Ectodermal cell (in vitro differentiated cells): ENCODE data around the gene NDUFA6. TPM values are rescaled to one million over a fixed set of nuclear protein-coding genes. Genes with fewer than 3 reads are reported as not detected.
"Not testable (repeated sequence)": the region's sequence is repeated elsewhere in the genome, so short reads cannot be mapped to it uniquely, and the experiment has no call there.

Experiments
- H3K27ac ChIP-seq: 2 replicates; pipeline ENCODE4 v1.7.0; 2013; ENCODE audit warnings: mild to moderate bottlenecking, low read depth, low read length; ENCODE audit not compliant: insufficient read depth, poor library complexity, severe bottlenecking
- H3K27me3 ChIP-seq: 2 replicates; pipeline ENCODE4 v1.7.0; 2013; ENCODE audit warnings: mild to moderate bottlenecking, low read length; ENCODE audit not compliant: insufficient read depth, control insufficient read depth, poor library complexity, severe bottlenecking
- H3K36me3 ChIP-seq: one replicate; pipeline ENCODE4 v1.7.0; 2013; ENCODE audit warnings: low read length; ENCODE audit not compliant: control insufficient read depth, insufficient read depth
- H3K4me1 ChIP-seq: one replicate; pipeline ENCODE4 v1.7.0; 2013; ENCODE audit warnings: low read length; ENCODE audit not compliant: control insufficient read depth, insufficient read depth
- H3K4me3 ChIP-seq: 2 replicates; pipeline ENCODE4 v1.7.0; 2013; ENCODE audit warnings: low read depth, low read length, control low read depth; ENCODE audit not compliant: insufficient read depth
- H3K9me3 ChIP-seq: 2 replicates; pipeline ENCODE4 v1.7.0; 2013; ENCODE audit warnings: mild to moderate bottlenecking, low read length, moderate library complexity; ENCODE audit not compliant: control insufficient read depth
- WGBS, 2 experiments: methylation state at CpG; one replicate each; pipeline ENCODE4 v1.1.7; 2013; ENCODE audit warnings: missing lambda C conversion rate in 2 of 2; 5-methylcytosine and 5-hydroxymethylcytosine counted together
- polyA plus RNA-seq, 4 experiments: library from polyadenylated mRNA; stranded (reverse); fragments of 50-300 nt; gene quantifications; one replicate each; pipeline ENCODE4 v1.2.3, GENCODE V29; 2013

NDUFA6 gene
- polyA plus RNA-seq (2013, experiment 1 of 4): 114 TPM
- polyA plus RNA-seq (2013, experiment 2 of 4): 119 TPM
- polyA plus RNA-seq (2013, experiment 3 of 4): 125 TPM
- polyA plus RNA-seq (2013, experiment 4 of 4): 119 TPM

DNA sequence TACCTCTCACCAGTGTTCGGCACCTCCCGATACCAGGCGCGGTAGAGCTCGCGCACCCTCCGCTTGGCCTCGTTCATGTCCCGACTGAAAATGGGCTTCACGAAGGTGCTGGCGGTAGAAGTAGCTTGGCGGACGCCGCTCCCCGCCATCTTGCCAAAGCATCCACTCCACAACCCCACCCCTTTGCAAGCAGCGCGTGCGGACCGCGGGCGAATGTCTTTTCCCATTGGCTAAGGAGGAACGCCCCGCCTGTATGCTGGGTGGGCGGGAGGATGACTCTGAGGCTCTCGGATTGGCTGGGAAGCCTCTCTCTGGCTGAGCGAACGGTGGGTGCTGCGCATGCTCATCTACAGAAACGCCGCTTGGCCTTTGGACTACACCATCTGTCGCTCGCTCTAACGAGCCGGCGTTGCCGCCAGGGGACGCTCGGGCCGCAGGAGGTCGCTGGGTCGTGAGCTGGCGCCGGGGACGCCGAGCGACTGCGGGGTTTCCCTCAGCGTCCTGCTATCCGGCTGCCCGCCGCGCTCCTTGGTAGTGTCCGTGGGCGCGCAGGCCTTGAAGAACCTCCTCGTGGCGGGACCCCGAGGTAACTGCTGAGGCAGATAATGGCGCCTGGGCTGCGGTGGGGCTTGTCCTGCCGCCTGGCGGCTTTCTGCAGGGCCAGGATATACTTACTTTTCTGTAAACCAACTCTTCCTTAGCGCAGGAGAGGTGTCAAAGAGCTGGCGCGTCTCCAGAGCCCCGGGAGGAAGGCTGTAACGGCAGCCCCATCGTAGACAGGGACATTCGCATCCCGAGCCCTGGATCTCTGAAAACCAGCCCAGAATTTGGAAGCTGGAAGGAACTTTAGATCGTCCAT, at the start of gene NDUFA6:
TSS of gene NDUFA6 (minus strand) at position 177 of the 859 bp plus-strand sequence. CDS start at position 149, 28 bp downstream.
- peaks cover 14% of the 10 kb centered on the region for H3K36me3 ChIP-seq
- peak within 1 kb of the TSS; percentile 97 for H3K27ac ChIP-seq
- peak within 1 kb of the TSS; percentile 98 for H3K4me3 ChIP-seq
- no peaks in the 10 kb centered on the region for H3K9me3 ChIP-seq
- 1% methylated on average over 71 of the region's 71 CpGs for WGBS, 2 experiments
- H3K27me3 ChIP-seq: peaks cover 4% of the 10 kb centered on the region
- no peaks in the 10 kb centered on the region for H3K4me1 ChIP-seq

DNA sequence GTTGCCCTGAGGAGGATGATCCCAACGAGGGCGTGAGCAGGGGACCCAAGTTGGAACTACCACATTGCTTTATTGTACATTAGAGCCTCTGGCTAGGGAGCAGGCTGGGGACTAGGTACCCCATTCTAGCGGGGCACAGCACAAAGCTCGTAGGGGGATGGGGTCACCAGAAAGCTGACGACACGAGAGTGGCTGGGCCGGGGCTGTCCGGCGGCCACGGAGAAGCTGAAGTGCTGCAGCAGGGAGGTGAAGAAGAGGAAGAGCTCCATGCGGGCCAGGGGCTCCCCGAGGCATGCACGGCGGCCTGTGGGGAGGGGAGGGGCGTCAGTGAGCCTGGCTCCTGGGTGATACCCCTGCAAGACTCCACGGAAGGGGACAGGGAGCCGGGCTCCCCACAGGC, 49.6 kb upstream of the NDUFA6 start:
- H3K4me3 ChIP-seq, H3K4me1 ChIP-seq, H3K9me3 ChIP-seq, H3K36me3 ChIP-seq, H3K27me3 ChIP-seq, H3K27ac ChIP-seq: not testable (repeated sequence)
- WGBS, 2 experiments: 86 to 91% methylated on average over 10 of the region's 17 CpGs

DNA sequence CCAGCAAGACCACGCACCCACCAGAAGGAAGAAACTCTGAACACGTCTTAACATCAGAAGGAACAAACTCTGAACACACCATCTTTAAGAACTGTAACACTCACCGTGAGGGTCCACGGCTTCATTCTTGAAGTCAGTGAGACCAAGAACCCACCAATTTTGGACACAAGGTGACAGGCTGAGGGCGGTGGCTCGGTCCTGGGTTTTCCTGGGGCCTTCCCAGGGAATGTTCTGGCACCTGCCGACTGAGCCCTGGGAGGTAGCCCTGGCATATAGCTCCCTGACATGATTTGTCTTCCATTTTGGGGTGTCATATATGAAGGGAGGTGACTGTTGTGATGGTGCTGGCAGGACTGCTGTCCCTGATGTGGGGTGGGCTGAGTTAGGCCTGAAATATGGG, 48.9 kb upstream of the NDUFA6 start:
- H3K27me3 ChIP-seq, H3K27ac ChIP-seq, H3K36me3 ChIP-seq, H3K4me3 ChIP-seq, H3K9me3 ChIP-seq, H3K4me1 ChIP-seq: not testable (repeated sequence)
- WGBS, 2 experiments: 86 to 87% methylated on average over 7 of the region's 7 CpGs

DNA sequence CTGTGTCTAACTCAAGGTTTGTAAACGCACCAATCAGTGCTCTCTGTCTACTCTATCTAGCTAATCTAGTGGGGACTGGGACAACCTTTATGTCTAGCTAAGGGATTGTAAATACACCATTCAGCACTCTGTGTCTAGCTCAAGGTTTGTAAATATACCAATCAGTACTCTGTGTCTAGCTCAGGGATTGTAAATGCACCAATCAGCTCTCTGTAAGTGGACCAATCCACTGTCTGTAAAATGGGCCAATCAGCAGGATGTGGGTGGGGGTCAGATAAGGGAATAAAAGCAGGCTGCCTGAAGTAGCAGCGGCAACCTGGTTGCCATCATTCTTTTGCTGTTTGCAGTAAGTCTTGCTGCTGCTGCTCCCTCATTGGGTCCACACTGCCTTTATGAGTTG, 48.4 kb upstream of the NDUFA6 start:
- no peaks in the 10 kb centered on the region for H3K36me3 ChIP-seq
- no peak overlapping the region for H3K27ac ChIP-seq
- no peak overlapping the region for H3K4me3 ChIP-seq
- 88 to 96% methylated on average over 2 of the region's 2 CpGs for WGBS, 2 experiments
- H3K27me3 ChIP-seq: no peaks in the 10 kb centered on the region
- no peaks in the 10 kb centered on the region for H3K4me1 ChIP-seq
- no peaks in the 10 kb centered on the region for H3K9me3 ChIP-seq

GRCh38 chr22:42138122-42138770, 47.7 kb upstream of the NDUFA6 start:
- Histone ChIP-seq H3K9me3 (no peaks in the 10 kb centered on the region), H3K27me3 (no peaks in the 10 kb centered on the region), H3K36me3 (no peaks in the 10 kb centered on the region), H3K4me3 (no peak overlapping the region), H3K27ac (no peak overlapping the region), H3K4me1 (no peaks in the 10 kb centered on the region)
- WGBS, 2 experiments: 92% methylated on average over 31 of the region's 31 CpGs

DNA sequence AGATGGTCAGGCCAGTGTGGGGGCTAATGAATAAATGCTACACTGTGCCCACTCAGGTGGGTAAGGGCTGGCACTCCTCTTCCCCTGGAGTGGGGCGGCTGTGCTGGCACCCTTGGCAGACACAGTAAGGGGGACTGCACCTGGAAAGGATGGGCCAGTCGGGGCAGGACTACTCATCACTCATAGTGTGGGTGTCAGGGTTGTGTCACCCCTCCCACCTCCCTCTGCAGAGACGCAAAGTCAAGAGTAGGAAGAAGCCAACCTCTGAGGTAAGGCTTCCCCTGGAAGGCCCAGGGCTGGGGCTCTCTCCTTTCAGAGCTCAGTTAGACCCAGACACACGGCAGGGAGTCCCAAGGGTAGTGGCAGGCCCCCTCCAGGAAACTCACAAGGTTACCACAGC, 45.1 kb upstream of the NDUFA6 start:
- H3K9me3 ChIP-seq, H3K36me3 ChIP-seq, H3K27ac ChIP-seq, H3K4me1 ChIP-seq, H3K27me3 ChIP-seq, H3K4me3 ChIP-seq: not testable (repeated sequence)
- WGBS, 2 experiments: no CpG with 5 or more reads among the region's 4 CpGs

- H3K36me3 ChIP-seq: no peaks in the 10 kb centered on the region
- no peak overlapping the region for H3K27ac ChIP-seq
- no peaks in the 10 kb centered on the region for H3K4me1 ChIP-seq
- no peaks in the 10 kb centered on the region for H3K27me3 ChIP-seq
- no peak overlapping the region for H3K4me3 ChIP-seq
- H3K9me3 ChIP-seq: no peaks in the 10 kb centered on the region
- 93 to 94% methylated on average over 24 of the region's 24 CpGs for WGBS, 2 experiments
Observed at GRCh38 chr22:42134100-42135020, 43.8 kb upstream of the NDUFA6 start.

- no peaks in the 10 kb centered on the region for H3K36me3 ChIP-seq
- no peaks in the 10 kb centered on the region for H3K9me3 ChIP-seq
- 89 to 91% methylated on average over 13 of the region's 13 CpGs for WGBS, 2 experiments
- H3K4me1 ChIP-seq: no peaks in the 10 kb centered on the region
- H3K27ac ChIP-seq: no peak overlapping the region
- no peaks in the 10 kb centered on the region for H3K27me3 ChIP-seq
- no peak overlapping the region for H3K4me3 ChIP-seq
Observed at GRCh38 chr22:42132457-42132856, 41.9 kb upstream of the NDUFA6 start.

- WGBS, 2 experiments: 82 to 83% methylated on average over 8 of the region's 8 CpGs
Observed at GRCh38 chr22:42131562-42131961, 41.0 kb upstream of the NDUFA6 start.

More at GRCh38 chr22:42131562-42131961, 41.0 kb upstream of the NDUFA6 start:
- Histone ChIP-seq H3K36me3 (no peaks in the 10 kb centered on the region), H3K4me1 (no peaks in the 10 kb centered on the region), H3K27ac (no peak overlapping the region), H3K4me3 (no peak overlapping the region), H3K9me3 (no peaks in the 10 kb centered on the region), H3K27me3 (no peaks in the 10 kb centered on the region)
